ENCODE results near the gene EPHX1.
"Not testable (repeated sequence)": the region's sequence is repeated elsewhere in the genome, so short reads cannot be mapped to it uniquely, and the experiment has no call there.

The EPHX1 gene

DNA sequence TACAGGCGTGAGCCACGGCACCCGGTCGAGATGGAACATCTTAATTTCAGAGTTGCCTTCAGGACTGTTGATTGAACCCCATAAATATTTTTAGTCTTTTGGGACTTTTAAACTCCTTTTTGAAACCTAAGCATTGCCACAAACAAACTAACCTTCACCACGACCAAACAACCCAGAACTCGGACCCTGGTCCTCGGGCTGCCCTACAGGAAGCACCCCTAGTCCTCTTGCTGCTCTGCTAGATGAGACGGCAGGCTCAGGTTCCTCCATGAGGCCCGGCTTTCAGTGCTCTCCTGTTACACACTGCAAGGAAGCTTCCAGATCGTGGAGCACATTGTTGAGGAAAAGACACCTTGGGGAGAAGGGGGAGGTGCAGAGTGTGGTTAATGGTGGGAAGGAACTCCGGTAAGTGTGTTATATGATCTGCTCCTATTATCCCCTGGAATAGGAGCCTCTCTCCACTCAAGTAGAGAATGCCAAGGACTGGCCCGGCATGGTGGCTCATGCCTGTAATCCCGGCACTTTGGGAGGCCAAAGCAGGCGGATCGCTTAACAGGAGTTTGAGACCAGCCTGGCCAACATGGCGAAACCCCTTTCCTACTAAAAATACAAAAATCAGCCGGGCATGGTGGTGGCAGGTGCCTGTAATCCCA, 5.7 kb downstream of the EPHX1 start:
- H3K4me3 ChIP-seq (ENCODE audit: low read depth, low read length): no peak overlapping the region

DNA sequence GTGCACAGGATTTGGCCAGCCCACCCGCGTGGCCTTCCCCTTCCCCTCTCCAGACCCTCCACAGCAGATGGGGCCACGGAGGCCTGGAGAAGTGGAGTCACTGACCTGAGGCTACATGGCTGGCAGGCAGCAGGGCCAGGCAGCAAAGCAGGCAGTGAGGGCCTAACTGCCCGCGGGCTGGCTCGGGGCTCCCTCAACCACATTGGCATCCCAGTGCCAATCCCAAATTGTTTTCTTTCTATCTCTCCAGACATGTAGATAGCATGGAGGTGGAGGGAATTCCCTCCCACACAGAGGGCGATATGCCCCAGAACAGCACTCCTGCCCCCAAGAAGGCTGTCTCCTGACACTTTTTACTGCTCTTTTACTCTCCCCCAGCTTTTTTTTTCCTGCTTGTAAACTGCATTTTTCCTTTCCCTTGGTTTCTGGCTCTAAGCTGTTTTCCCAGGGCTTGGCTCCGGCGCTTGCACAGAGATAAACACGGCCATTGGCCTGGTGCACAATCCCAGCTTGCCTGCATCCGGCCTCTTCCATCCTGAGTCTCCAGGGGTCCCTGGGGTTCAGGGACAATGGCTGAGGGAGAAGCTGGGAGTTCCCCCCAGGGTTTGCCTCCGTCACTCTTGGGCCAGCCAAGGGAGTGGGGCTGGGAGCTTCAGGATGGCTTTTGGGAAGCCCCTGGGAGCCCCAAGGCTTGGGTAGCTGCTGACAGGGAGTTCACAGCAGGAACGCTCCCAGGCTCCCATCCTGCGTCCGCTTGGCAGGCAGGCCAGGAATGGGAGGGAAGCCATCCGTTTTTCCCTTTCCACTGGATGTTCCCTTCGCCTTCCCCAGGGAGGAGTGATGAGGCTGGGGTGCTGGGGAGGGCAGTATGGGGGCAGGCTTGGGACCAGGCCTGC, 7.0 kb downstream of the EPHX1 start:
- H3K4me3 ChIP-seq (ENCODE audit: low read depth, low read length): no peak overlapping the region

DNA sequence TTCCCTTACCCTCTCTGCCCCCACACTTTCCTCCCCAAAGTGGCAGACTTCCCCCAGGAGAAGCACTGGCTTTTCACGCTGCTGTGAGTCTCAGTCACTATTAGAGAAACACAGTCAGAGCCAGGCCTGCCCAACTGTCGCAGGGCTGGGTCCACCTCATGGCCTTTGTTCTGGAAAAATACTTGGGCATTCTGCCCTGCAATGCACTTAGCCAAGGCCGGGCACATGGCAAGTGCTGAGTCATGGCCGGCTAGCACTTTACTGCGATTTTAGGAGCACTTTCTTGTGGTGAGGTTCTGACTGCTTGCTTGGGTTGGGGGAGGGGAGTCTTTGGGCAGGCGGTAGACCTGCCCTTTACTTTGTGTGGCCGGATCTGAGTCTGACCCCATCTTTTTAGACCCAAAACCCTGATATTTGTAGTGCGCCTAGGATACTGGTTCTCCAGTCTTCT, 7.7 kb downstream of the EPHX1 start:
- H3K4me3 ChIP-seq (ENCODE audit: low read depth, low read length): no peak overlapping the region

DNA sequence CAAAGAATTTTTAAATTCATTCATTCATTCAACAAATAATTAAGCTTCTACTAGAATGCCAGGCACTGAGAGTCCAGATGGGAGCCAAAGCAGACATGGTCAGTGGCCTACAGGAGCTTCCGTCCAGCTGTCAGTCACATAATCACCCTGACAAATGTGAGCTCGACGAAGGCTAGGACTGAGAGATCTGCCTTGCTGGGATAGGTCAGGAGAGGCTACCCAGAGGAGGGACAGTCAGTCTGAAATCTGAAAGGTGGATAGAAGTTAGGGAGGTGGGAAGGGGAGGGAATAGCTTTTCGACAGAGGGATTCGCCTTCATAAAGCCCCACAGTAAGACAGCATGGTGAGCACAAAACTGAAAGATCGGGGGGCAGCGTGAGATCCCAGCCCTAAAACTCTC, 8.3 kb downstream of the EPHX1 start:
- H3K4me3 ChIP-seq (ENCODE audit: low read depth, low read length): no peak overlapping the region

DNA sequence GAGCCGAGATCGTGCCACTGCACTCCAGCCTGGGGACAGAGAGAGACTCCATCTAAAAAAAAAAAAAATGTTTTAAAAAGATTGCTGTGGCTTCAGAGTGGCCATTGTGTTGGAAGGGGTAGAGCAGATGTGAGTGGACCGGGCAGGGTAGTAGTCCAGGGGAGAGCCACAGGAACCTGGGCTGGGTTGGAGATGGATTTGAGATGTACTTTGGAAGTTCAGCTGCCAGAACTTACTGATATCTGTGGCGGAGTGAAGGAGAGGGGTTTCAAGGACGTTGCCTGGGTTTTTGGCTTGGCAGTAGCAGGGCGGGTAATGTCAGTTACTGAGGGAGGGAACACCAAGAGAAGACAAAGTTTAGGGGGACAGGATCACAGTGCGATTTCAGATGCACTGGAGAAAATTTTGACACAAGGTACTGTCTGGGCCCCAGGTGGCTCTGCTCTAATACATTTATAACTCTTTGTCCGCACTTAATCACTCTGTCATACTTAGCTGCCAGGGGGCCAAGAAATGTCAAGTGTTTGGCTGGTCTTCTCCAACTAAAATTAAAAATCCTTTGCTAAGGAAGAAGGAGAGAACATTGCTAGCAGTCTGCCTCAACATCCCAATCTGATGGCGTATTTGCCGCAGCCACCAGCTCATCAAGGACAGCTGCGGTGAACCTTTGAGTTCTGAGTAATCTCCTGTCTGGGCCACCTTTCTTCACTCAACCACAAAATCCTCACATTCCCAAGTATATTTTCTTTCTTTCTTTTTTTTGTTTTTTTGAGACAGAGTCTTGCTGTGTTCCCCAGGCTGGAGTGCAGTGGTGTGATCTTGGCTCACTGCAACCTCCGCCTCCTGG, 9.6 kb downstream of the EPHX1 start:
- no peak overlapping the region for H3K4me3 ChIP-seq (ENCODE audit: low read depth, low read length)

DNA sequence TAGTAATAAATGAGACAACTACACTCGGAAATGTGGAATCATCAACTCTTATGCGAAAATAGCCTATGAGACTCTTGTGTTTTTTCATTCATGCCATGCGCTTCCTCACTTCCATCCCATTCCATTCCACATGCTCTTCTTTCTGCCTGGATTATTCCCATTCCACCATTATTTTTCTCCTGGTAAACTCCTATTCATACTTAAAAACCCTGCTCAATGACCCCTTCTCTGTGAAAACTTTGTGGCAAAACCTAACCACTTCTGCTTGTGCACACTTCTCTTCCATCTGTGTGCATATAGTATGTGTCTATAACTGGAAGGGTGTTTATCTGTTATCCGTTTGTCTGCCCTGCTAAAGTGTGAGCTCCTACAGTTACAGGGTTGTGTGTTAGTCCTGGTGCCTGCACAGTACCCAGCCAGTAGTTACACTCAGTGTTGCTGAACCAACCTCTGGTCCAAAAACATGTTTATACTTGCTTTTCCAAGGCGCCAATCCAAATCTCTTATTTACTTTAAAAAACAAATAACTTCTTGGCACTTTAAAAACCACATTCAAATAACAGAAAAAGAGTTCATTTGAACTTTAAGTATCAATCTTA, 10.7 kb downstream of the EPHX1 start:
- no peak overlapping the region for H3K4me3 ChIP-seq (ENCODE audit: low read depth, low read length)

DNA sequence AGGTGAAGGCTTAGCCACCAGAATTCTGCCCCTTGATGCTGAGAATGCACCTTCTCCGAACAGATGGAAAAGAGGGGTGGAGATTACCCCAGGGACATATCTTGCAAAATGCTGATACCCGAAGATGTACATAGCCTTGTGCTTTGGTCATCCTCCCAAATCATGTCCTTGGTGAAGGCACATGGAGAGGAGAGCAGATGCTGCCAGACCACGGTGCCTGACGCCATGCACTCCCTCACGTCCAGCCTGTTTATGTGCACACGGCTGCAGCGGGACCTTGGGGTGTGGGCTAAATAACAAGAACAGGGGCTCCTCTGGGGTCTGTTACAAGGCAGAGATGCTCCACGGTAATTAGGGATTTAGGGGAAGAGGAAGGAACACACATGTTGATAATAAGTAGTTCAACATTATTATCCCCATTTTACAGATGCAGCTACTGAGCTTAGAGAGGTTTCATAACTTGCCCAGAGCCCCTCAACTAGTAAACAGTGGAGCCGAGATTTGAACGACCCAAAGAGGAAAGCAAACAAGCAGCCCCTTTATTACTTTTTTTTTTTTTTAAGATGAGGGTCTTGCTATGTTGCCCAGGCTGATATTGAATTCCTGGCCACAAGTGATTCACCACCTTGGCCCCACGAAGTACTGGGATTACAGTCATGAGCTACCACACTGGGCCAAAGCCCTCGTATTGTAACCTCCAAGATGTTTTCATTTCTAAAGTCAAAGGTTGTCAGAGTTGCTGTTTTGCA, 12.9 kb downstream of the EPHX1 start:
- H3K4me3 ChIP-seq (ENCODE audit: low read depth, low read length): no peak overlapping the region

DNA sequence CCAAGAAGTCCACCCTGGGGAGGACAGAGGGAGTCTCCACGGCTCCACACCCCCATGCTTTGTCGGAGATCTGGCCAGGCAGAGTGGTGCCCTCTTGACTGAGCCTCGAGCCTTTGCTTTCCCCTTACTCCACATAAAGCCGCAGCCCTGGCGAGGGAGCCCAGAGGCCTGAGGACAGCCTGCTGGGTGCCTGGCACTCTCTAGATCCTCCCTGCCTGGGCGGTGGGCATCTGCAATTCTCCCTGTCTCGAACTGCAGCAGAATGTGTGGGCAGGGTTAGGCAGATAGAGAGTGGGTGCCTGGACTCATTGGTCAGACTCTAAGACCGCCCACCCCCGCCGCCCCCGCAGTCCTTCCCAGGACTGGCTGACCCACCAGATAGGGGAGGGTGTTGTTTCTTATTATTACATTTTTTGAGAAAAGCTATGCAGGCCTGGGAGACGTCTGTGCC, 13.9 kb downstream of the EPHX1 start:
- H3K4me3 ChIP-seq (ENCODE audit: low read depth, low read length): no peak overlapping the region

DNA sequence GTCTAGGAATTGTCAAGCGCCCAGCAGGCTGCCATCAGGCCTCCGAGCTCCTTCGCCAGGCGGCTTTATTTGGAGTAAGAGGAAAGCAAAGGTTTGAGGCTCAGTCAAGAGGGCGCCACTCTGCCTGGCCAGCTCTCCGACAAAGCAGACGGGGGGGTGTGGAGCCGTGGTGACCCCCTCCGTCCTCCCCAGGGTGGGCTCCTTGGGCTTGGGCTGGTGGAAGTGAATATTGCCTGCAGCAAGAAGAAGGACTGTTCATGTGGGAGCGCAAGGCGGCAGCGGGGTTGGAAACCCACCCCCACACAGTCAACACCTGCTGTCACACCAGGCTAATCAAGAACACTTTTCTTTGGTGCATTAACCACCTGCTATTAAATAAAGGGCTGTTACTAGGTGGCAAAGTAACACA, 14.6 kb downstream of the EPHX1 start:
- no peak overlapping the region for H3K4me3 ChIP-seq (ENCODE audit: low read depth, low read length)

DNA sequence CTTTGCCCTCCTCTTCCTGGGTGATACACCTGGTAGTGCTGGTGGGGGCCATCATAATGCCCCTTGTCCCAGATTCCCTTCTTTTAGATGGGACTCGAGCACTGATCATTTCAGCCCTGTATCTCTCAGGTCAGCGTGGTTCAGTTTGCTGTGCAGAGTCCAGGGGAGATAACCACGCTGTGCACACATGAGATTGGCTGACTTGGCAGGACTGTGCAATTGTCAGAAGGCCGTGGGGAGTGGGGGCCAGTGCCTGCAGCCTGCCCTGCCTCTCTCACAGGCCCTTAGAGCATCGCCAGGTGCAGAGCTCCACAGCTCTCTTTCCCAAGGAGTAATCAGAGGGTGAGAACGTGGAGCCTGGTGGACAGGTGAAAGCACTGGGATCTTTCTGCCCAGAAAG, 15.2 kb downstream of the EPHX1 start:
- no peak overlapping the region for H3K4me3 ChIP-seq (ENCODE audit: low read depth, low read length)

DNA sequence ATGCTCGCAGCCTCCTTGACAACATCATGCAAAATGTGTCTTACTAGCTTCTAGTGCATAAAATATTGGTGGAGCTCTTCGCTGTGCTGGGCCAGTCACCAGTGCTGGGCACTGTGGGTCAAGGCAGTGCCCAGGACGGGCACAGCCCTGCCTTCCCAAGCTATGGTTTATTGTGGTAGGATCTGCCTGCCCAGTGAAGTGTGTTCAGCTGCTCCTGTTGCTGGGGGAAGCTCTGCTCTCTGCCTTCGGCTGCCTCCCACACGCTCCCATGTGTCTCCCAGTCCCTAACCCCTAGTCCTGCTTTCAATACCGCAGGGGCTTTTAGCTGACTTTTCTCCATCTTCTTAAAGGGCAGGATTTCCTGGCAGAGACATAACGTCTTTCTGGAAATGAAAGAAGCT, 15.7 kb downstream of the EPHX1 start:
- no peak overlapping the region for H3K4me3 ChIP-seq (ENCODE audit: low read depth, low read length)

DNA sequence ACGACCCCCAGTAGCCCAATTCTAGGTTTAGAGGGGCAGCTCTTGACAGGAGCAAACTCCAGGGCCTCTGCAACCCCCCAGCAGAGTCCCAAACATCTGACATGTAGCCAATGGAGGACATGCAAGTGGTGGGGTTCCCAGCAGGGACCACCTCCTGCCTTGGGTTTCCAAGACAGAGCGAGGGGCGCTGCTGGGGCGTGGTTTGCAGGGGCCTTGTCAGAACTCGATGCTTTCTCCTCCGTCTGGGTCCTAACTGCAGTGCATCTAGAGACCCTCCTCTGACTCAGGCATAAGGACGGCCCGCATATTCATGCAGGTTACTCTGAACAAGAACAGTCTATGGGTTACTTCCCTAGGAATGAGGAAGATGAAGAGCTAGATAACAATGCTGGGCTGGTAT, 17.2 kb downstream of the EPHX1 start:
- no peak overlapping the region for H3K4me3 ChIP-seq (ENCODE audit: low read depth, low read length)

DNA sequence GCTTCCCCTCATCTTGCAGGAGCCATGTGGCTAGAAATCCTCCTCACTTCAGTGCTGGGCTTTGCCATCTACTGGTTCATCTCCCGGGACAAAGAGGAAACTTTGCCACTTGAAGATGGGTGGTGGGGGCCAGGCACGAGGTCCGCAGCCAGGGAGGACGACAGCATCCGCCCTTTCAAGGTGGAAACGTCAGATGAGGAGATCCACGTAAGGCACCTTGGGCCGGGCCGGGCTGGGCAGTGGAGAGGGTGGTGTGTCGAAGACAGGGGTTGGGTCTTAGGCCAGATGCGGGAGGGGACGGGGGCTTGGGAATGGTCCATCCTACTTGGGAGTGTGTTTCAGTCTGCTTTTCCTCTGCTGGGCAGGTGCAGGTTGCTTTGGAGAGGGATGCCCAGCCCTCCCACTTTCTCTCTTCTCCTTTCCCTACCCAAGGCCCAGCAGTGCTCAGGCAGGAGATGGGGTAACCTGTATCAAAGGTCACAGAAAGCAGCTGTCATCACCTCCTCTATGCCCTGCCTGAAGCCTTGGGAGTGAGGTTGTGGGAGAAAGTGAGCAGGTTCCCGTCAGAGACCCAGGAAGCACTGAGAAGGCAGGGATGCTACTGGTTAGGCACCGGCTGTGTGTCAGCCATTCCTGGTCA, 18.9 kb downstream of the EPHX1 start:
- H3K4me3 ChIP-seq (ENCODE audit: low read depth, low read length): no peak overlapping the region

DNA sequence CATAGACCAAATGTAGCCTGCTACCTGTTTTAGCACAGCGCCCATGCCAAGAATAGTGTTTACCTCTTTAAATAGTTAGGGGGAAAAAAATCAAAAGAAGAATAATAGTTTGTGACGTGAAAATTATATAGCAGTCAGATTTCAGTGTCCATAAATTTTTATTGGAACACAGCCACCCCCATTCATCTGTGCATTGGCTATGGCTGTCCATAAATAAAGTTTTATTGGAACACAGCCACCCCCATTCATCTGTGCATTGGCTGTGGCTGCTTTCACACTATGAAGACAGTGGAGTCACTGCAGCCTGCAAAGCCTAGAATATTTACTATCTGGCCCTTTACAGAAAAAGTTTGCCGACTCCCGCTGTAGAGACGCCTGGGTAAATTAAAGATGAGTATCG, 20.9 kb downstream of the EPHX1 start:
- no peak overlapping the region for H3K4me3 ChIP-seq (ENCODE audit: low read depth, low read length)

DNA sequence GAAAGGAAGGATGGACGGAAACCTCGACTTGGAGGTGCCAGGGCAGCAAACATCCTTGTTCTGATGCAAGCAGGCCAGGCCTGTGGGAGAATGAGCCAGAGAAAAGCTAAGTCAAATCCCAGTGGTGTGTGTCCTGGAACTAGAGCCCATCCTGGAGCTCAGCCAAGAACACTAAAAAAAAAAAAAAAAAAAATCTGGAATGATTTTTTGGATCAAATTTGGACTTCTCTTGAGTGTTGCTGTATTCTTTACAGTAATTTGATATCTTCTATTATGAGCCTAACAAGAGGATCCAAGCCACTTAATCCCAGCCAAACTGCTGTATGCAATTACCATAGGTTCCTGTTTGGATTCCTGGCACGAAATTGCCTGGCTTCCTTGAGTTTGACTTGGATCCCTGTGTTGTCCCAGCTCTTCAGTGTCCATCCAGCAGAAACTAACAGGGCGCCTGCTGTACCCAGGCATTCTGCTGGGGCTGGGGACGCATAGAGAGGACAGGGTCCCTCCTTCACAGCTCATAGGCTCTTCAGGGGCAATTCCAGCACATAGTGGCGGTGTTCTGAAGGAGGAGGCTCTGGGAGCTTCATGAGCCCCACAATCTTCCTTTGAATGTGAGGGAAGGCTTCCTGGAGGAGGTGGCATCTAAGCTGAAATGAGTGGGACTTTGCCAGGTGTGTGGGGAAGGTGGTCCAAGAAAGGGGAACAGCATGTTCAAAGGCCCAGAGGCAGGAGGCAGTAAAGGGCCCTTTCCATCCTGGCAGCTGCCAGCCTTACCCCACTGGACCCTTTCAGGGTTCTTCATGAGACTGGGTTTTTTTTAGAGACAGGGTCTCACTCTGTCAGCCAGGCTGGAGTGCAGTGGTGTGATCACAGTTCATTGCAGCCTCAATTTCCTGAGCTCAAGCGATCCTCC, 24.7 kb downstream of the EPHX1 start:
- H3K4me3 ChIP-seq (ENCODE audit: low read depth, low read length): no peak overlapping the region

DNA sequence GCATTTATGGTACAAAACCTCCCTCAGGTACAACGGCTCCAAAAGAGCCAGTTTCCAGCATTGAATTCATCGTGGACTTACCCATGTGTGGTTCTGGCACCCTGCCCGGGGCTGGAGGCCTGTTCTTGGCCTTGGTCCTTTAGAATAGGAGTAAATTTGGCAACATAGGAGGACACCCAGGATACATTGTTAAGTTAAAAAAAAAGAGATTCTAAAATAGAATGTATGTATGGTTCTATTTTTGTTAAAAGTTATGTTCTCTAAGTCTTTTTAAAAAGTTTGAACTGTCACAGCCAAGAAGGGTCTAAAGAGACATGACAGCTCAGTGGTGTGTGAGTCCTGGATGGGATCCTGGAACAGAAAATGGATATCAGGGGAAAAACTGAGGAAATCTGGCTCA, 25.9 kb downstream of the EPHX1 start:
- no peak overlapping the region for H3K4me3 ChIP-seq (ENCODE audit: low read depth, low read length)

DNA sequence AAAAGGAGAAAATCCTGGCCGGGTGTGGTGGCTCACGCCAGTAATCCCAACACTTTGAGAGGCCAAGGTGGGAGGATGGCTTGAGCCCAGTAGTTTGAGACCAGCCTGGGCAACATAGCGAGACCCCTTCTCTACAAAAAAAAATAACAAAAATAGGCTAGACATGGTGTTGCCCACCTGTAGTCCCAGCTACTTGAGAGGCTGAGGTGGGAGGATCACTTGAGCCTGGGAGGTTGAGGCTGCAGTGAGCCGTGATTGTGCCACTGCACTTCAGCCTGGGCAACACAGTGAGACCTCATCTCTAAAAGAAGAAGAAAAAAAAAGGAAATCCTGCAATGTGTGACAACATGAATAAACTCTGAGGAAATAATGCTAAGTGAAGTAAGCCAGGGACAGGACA, 26.4 kb downstream of the EPHX1 start:
- H3K4me3 ChIP-seq (ENCODE audit: low read depth, low read length): not testable (repeated sequence)

DNA sequence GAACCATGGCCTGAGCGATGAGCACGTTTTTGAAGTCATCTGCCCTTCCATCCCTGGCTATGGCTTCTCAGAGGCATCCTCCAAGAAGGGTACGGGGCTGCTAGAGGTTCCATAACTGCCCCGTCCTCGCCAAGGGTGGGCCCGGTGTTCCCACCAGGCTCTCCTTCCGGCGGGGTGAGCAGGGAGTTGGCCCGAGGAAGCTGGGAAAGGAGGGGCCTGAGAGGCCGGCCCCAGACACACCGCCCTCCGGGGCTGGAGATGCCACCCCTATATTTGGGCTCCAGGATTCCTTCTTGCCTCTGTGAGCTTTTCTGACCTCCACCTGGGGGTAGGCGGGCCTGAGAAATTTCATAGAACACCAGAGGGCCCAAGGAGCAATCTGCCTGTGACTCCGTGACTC, 28.9 kb downstream of the EPHX1 start:
- H3K4me3 ChIP-seq (ENCODE audit: low read depth, low read length): no peak overlapping the region

DNA sequence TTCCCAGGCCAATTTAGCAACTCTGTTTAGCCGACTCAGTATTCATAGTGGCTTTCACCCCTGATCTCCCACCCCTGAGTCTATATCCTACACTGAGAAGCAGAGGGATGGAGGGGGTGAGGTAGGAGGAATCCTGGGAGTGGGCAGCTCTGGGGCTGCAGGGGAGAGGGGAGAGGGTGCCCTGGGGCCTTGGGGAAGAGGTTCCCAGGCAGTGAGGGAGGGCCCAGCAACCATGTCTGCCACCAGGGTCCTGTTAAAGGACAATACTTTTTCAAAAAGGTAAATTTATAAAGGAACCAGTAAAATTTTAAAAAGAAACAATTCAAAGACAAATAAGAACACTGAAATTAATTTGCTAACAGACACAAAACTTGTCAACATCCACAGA, 30.3 kb downstream of the EPHX1 start:
- H3K4me3 ChIP-seq (ENCODE audit: low read depth, low read length): no peak overlapping the region
